IMR-90 (cell line): ENCODE measurements around the gene CCDC138. TPM values are rescaled to one million over a fixed set of nuclear protein-coding genes. Genes with fewer than 3 reads are reported as not detected.

Experiments
- ATAC-seq: fragments of 200-7000 bp; cut with Tn5 transposase; 2 replicates; pipeline ENCODE4 v1.9.1; 2020; ENCODE audit warnings: low read depth, mild to moderate bottlenecking, moderate library complexity
- BruUV-seq: library from RNA; stranded (reverse); fragments of 400-500 nt; replicated peaks from 2 replicates; lab custom pipeline; 2021; lab: Mats Ljungman, UMichigan
- CTCF ChIA-PET: fragments of 300-600 bp; formaldehyde crosslinking; extraction: SDS; loops from one replicate; lab custom pipeline; 2021; ENCODE audit warnings: antibody characterized with exemption; lab: Yijun Ruan, JAX
- POLR2A ChIA-PET: fragments of 300-600 bp; sonication (Branson Sonifier 250); formaldehyde crosslinking; loops from one replicate; lab custom pipeline; 2022; ENCODE audit warnings: antibody characterized with exemption; ENCODE audit not compliant: unreplicated experiment; lab: Charles Lee
- DNase-seq: peaks from one replicate; pipeline ENCODE4 v3.0.0; 2013
- H2AFZ ChIP-seq: replicated peaks from 2 replicates; pipeline ENCODE3; 2013; ENCODE audit warnings: low read length, mild to moderate bottlenecking; ENCODE audit not compliant: poor library complexity
- H2AK5ac ChIP-seq: 2 replicates; pipeline ENCODE4 v1.6.1; 2013; ENCODE audit warnings: low read depth, low read length, inconsistent platforms
- H2AK9ac ChIP-seq: replicated peaks from 2 replicates; pipeline ENCODE3; 2013; ENCODE audit warnings: mild to moderate bottlenecking, low read depth, low read length, moderate library complexity; ENCODE audit not compliant: poor library complexity
- H2BK120ac ChIP-seq: 2 replicates; pipeline ENCODE4 v1.6.1; 2013; ENCODE audit warnings: low read depth, low read length, inconsistent platforms
- H2BK15ac ChIP-seq: 3 replicates; pipeline ENCODE4 v1.6.1; 2013; ENCODE audit warnings: low read depth, low read length, inconsistent platforms
- H2BK20ac ChIP-seq: 2 replicates; pipeline ENCODE4 v1.6.1; 2013; ENCODE audit warnings: low read depth, mild to moderate bottlenecking, inconsistent platforms, low read length, moderate library complexity
- H2BK5ac ChIP-seq: 2 replicates; pipeline ENCODE4 v1.6.1; 2013; ENCODE audit warnings: mild to moderate bottlenecking, low read depth, low read length, inconsistent platforms; ENCODE audit not compliant: poor library complexity, severe bottlenecking
- H3K14ac ChIP-seq: replicated peaks from 2 replicates; pipeline ENCODE4 v1.6.1; 2013; ENCODE audit warnings: low read depth, low read length, inconsistent platforms
- H3K18ac ChIP-seq: 2 replicates; pipeline ENCODE4 v1.6.1; 2013; ENCODE audit warnings: low read depth, low read length, control low read depth
- H3K23ac ChIP-seq: 2 replicates; pipeline ENCODE4 v1.6.1; 2013; ENCODE audit warnings: low read depth, low read length, inconsistent platforms
- H3K27ac ChIP-seq: 2 replicates; pipeline ENCODE4 v1.5.1; 2013; ENCODE audit warnings: mild to moderate bottlenecking, control low read depth, low read length; ENCODE audit not compliant: insufficient read depth
- H3K27me3 ChIP-seq: 2 replicates; pipeline ENCODE4 v1.6.1; 2013; ENCODE audit warnings: low read length; ENCODE audit not compliant: control insufficient read depth, insufficient read depth
- H3K36me3 ChIP-seq: 2 replicates; pipeline ENCODE4 v1.6.1; 2013; ENCODE audit warnings: low read length, mixed read lengths; ENCODE audit not compliant: control insufficient read depth, insufficient read depth
- H3K4ac ChIP-seq: 2 replicates; pipeline ENCODE4 v1.6.1; 2013; ENCODE audit warnings: low read depth, low read length, inconsistent platforms
- H3K4me1 ChIP-seq: 2 replicates; pipeline ENCODE4 v1.6.1; 2013; ENCODE audit warnings: low read length, mixed read lengths; ENCODE audit not compliant: control insufficient read depth, insufficient read depth
- H3K4me2 ChIP-seq: 2 replicates; pipeline ENCODE4 v1.6.1; 2013; ENCODE audit warnings: low read depth, mild to moderate bottlenecking, control low read depth, low read length, moderate library complexity
- H3K4me3 ChIP-seq: 2 replicates; pipeline ENCODE4 v1.5.1; 2013; ENCODE audit warnings: low read depth, mild to moderate bottlenecking, control low read depth, low read length, moderate library complexity; ENCODE audit not compliant: insufficient read depth
- H3K56ac ChIP-seq: 2 replicates; pipeline ENCODE4 v1.6.1; 2013; ENCODE audit warnings: low read length, inconsistent platforms; ENCODE audit not compliant: insufficient read depth; ENCODE audit errors: extremely low read depth
- H3K79me1 ChIP-seq, 2 experiments: 2 replicates each; pipeline ENCODE4 v1.6.1; 2013; ENCODE audit warnings: low read length in 2 of 2, inconsistent platforms in 1 of 2, low read depth in 1 of 2
- H3K9ac ChIP-seq: 2 replicates; pipeline ENCODE4 v1.6.1; 2013; ENCODE audit warnings: low read depth, low read length, control low read depth
- H3K9me1 ChIP-seq: 2 replicates; pipeline ENCODE4 v1.6.1; 2013; ENCODE audit warnings: low read length, inconsistent platforms; ENCODE audit not compliant: insufficient read depth
- H3K9me3 ChIP-seq: 2 replicates; pipeline ENCODE4 v1.6.1; 2013; ENCODE audit warnings: low read length; ENCODE audit not compliant: control insufficient read depth, insufficient read depth
- H4K20me1 ChIP-seq: 2 replicates; pipeline ENCODE4 v1.6.1; 2013; ENCODE audit warnings: low read length, inconsistent platforms; ENCODE audit not compliant: insufficient read depth
- H4K5ac ChIP-seq: 2 replicates; pipeline ENCODE4 v1.6.1; 2013; ENCODE audit warnings: mild to moderate bottlenecking, low read depth, low read length, control low read depth
- H4K8ac ChIP-seq, 2 experiments: 2 replicates each; pipeline ENCODE4 v1.6.1; 2013; ENCODE audit warnings: low read depth in 2 of 2, low read length in 2 of 2, control low read depth in 1 of 2, inconsistent platforms in 1 of 2
- H4K91ac ChIP-seq: 2 replicates; pipeline ENCODE4 v1.6.1; 2013; ENCODE audit warnings: low read depth, low read length, inconsistent platforms; ENCODE audit not compliant: insufficient read depth
- BHLHE40 ChIP-seq: fragments of 150-350 bp; IDR thresholded peaks from 2 replicates; pipeline ENCODE4 v1.6.1; 2016; ENCODE audit warnings: mild to moderate bottlenecking, low read depth, low read length
- CEBPB ChIP-seq: IDR thresholded peaks from 2 replicates; pipeline ENCODE4 v1.6.1; 2012; ENCODE audit warnings: low read depth, low read length, improper control_type of control experiment
- CHD1 ChIP-seq: IDR thresholded peaks from 2 replicates; pipeline ENCODE4 v1.6.1; 2012; ENCODE audit warnings: low read depth, low read length, improper control_type of control experiment
- CTCF ChIP-seq: conservative IDR thresholded peaks from 2 replicates; pipeline ENCODE4 v1.5.1; 2012; ENCODE audit warnings: mild to moderate bottlenecking, low read depth, low read length, improper control_type of control experiment
- ELK1 ChIP-seq: fragments of 150-350 bp; IDR thresholded peaks from 2 replicates; pipeline ENCODE4 v1.6.1; 2016; ENCODE audit warnings: low read depth, mild to moderate bottlenecking, low read length, moderate library complexity, borderline replicate concordance
- FOS ChIP-seq: fragments of 150-350 bp; IDR thresholded peaks from 2 replicates; pipeline ENCODE4 v1.6.1; 2016; ENCODE audit warnings: low read depth, low read length
- MAFK ChIP-seq: IDR thresholded peaks from 2 replicates; pipeline ENCODE4 v1.6.1; 2012; ENCODE audit warnings: low read depth, low read length, improper control_type of control experiment
- MAZ ChIP-seq: IDR thresholded peaks from 2 replicates; pipeline ENCODE4 v1.6.1; 2012; ENCODE audit warnings: low read depth, mild to moderate bottlenecking, low read length, improper control_type of control experiment, moderate library complexity, borderline replicate concordance
- MXI1 ChIP-seq: IDR thresholded peaks from 2 replicates; pipeline ENCODE4 v1.6.1; 2012; ENCODE audit warnings: low read depth, mild to moderate bottlenecking, low read length, moderate library complexity, borderline replicate concordance
- NFE2L2 ChIP-seq: fragments of 150-350 bp; IDR thresholded peaks from 2 replicates; pipeline ENCODE4 v1.6.1; 2016; ENCODE audit warnings: low read depth, mild to moderate bottlenecking, low read length
- POLR2A ChIP-seq: IDR thresholded peaks from 2 replicates; pipeline ENCODE4 v1.6.1; 2012; ENCODE audit warnings: mild to moderate bottlenecking, low read depth, low read length
- RAD21 ChIP-seq: IDR thresholded peaks from 2 replicates; pipeline ENCODE4 v1.6.1; 2012; ENCODE audit warnings: low read length, improper control_type of control experiment
- RCOR1 ChIP-seq: IDR thresholded peaks from 2 replicates; pipeline ENCODE4 v1.6.1; 2012; ENCODE audit warnings: mild to moderate bottlenecking, low read length, improper control_type of control experiment; ENCODE audit not compliant: insufficient replicate concordance
- RFX5 ChIP-seq: IDR thresholded peaks from 2 replicates; pipeline ENCODE4 v1.8.0; 2012; ENCODE audit warnings: low read depth, mild to moderate bottlenecking, low read length, moderate library complexity
- SMC3 ChIP-seq: fragments of 150-350 bp; IDR thresholded peaks from 2 replicates; pipeline ENCODE4 v1.6.1; 2016; ENCODE audit warnings: low read depth, mild to moderate bottlenecking, antibody characterized with exemption, low read length, moderate library complexity
- WGBS, 2 experiments: methylation state at CpG; one replicate each; pipeline versions ENCODE4 v1.1.5 to v1.1.7; 2013; ENCODE audit warnings: missing lambda C conversion rate in 2 of 2; ENCODE audit not compliant: insufficient read length in 1 of 2; ENCODE audit errors: extremely low coverage in 2 of 2; 5-methylcytosine and 5-hydroxymethylcytosine counted together
- dilution Hi-C: fragments of 300-500 bp; cut with HindIII; formaldehyde crosslinking; loops from one replicate; pipeline ENCODE4 v1.14.3; 2018; ENCODE audit warnings: low sequenced_read_pairs; ENCODE audit not compliant: unreplicated experiment
- in situ Hi-C: fragments of 300-500 bp; cut with MboI; formaldehyde crosslinking; loops from 3 replicates; pipeline ENCODE4 v1.14.3; 2019; ENCODE audit warnings: low sequenced_read_pairs, inconsistent platforms, mixed read lengths
- intact Hi-C: fragments of 100-400 bp; cut with micrococcal nuclease; formaldehyde crosslinking; loops from 2 replicates; pipeline ENCODE4 v1.10.0; 2022
- polyA plus RNA-seq, 3 experiments: library from polyadenylated mRNA; depleted of rRNA; stranded (reverse); fragments of >200 nt; gene quantifications; 2 replicates each; pipeline ENCODE4 v1.2.3, GENCODE V29; 2012; ENCODE audit warnings: low replicate concordance in 1 of 3
- total RNA-seq: library from RNA; depleted of rRNA; stranded (reverse); fragments of >200 nt; gene quantifications from 2 replicates; pipeline ENCODE4 v1.2.3, GENCODE V29; 2012
- TF ChIP-seq, protein P1 (sequence below): fragments of 150-350 bp; IDR thresholded peaks from 2 replicates; pipeline ENCODE4 v1.6.1; 2017; ENCODE audit warnings: mild to moderate bottlenecking, antibody characterized with exemption, low read length, low read depth

CCDC138 gene
- total and polyA plus RNA-seq, 2 of the 4 experiments (the other 2 are of a cell fraction): 1.5 to 2.9 TPM

GRCh38 chr2:108829578-108830310 lies 43.2 kb downstream of the CCDC138 start:
- H3K79me1 ChIP-seq: no peaks in the 10 kb centered on the region
- H3K27ac ChIP-seq: no peak overlapping the region
- ChIA-PET CTCF (interaction anchor here (1.1 kb wide), 1 partner anchor 17 kb away, joined by 3 read pairs; no protein-coding TSS in a partner anchor), POLR2A (no interaction called here)
- no peaks in the 10 kb centered on the region for H4K20me1 ChIP-seq
- TF ChIP-seq RFX5 (no peak), CEBPB (no peak), ELK1 (no peak), SMC3 (no peak), BHLHE40 (no peak), RCOR1 (no peak), RAD21 (no peak), MAZ (no peak), FOS (no peak), NFE2L2 (no peak), CTCF (no peak), POLR2A (no peak), CHD1 (no peak), MXI1 (no peak), MAFK (no peak)
- TF ChIP-seq, protein P1, sequence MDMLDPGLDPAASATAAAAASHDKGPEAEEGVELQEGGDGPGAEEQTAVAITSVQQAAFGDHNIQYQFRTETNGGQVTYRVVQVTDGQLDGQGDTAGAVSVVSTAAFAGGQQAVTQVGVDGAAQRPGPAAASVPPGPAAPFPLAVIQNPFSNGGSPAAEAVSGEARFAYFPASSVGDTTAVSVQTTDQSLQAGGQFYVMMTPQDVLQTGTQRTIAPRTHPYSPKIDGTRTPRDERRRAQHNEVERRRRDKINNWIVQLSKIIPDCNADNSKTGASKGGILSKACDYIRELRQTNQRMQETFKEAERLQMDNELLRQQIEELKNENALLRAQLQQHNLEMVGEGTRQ: no peak
- no peak overlapping the region for H3K4me3 ChIP-seq
- no peak overlapping the region for H4K8ac ChIP-seq
- no peaks in the 10 kb centered on the region for H3K9me1 ChIP-seq
- H2AK5ac ChIP-seq: no peak overlapping the region
- no peak for ATAC-seq
- 100% methylated on average over 1 of the region's 4 CpGs; no CpG with 5 or more reads in 1 of the 2 experiments for WGBS, 2 experiments
- in situ Hi-C loops: no loop called here
- BruUV-seq: no TSS peak
- DNase-seq: no peak
- H2AFZ ChIP-seq: no peak overlapping the region
- H3K9ac ChIP-seq: no peak overlapping the region
- H3K18ac ChIP-seq: no peak overlapping the region
- H3K9me3 ChIP-seq: no peaks in the 10 kb centered on the region
- H3K27me3 ChIP-seq: no peaks in the 10 kb centered on the region
- no peak overlapping the region for H3K56ac ChIP-seq
- no peak overlapping the region for H3K4ac ChIP-seq
- no peaks in the 10 kb centered on the region for H3K36me3 ChIP-seq
- no peak overlapping the region for H2BK15ac ChIP-seq
- dilution Hi-C loops: no loop called here
- no peak overlapping the region for H3K23ac ChIP-seq
- H2BK120ac ChIP-seq: no peak overlapping the region
- H3K4me2 ChIP-seq: no peak overlapping the region
- H2BK5ac ChIP-seq: no peak overlapping the region
- no peak overlapping the region for H2BK20ac ChIP-seq
- intact Hi-C loops: no loop called here
- no peak overlapping the region for H4K5ac ChIP-seq
- H4K91ac ChIP-seq: no peak overlapping the region
- H3K4me1 ChIP-seq: no peaks in the 10 kb centered on the region
- no peak overlapping the region for H3K14ac ChIP-seq
- H2AK9ac ChIP-seq: no peak overlapping the region
